ENCODE results near the gene ZP3. TPM values are rescaled to one million over a fixed set of nuclear protein-coding genes. Genes with fewer than 3 reads are reported as not detected.
A peak's percentile ranks its signal among the peaks of the same experiment; 100 is the strongest.
"Not testable (repeated sequence)": the region's sequence is repeated elsewhere in the genome, so short reads cannot be mapped to it uniquely, and the experiment has no call there.

Gene ZP3
- polyA plus RNA-seq, 3 donors from 2014 or later = 0.49 to 5.0 TPM; not detected in 1

- not testable (repeated sequence) for H3K27ac Mint-ChIP-seq; H3K9me3 Mint-ChIP-seq; H3K4me3 Mint-ChIP-seq; H3K4me1 Mint-ChIP-seq; H3K36me3 Mint-ChIP-seq; DNase-seq; H3K27me3 Mint-ChIP-seq (ENCODE audit: low read depth in 3 of 3)
These were observed 48.3 kb downstream of the ZP3 start for GRCh38 chr7:76473097-76473496.

- H3K4me1 Mint-ChIP-seq; DNase-seq; H3K4me3 Mint-ChIP-seq; H3K9me3 Mint-ChIP-seq; H3K27ac Mint-ChIP-seq; H3K27me3 Mint-ChIP-seq (ENCODE audit: low read depth in 3 of 3); H3K36me3 Mint-ChIP-seq: not testable (repeated sequence)
These were observed 51.5 kb downstream of the ZP3 start for GRCh38 chr7:76476280-76476679.

- H3K4me1 Mint-ChIP-seq; H3K27ac Mint-ChIP-seq; H3K27me3 Mint-ChIP-seq (ENCODE audit: low read depth in 3 of 3): not testable (repeated sequence)
These were observed 52.2 kb downstream of the ZP3 start for GRCh38 chr7:76476742-76477474.

GRCh38 chr7:76479628-76480027, 54.9 kb downstream of the ZP3 start:
- not testable (repeated sequence) for H3K4me3 Mint-ChIP-seq; H3K27me3 Mint-ChIP-seq (ENCODE audit: low read depth in 3 of 3); H3K36me3 Mint-ChIP-seq; H3K27ac Mint-ChIP-seq; H3K9me3 Mint-ChIP-seq; H3K4me1 Mint-ChIP-seq; DNase-seq

More at GRCh38 chr7:76476742-76477474, 52.2 kb downstream of the ZP3 start:
- not testable (repeated sequence) for H3K9me3 Mint-ChIP-seq, DNase-seq, H3K4me3 Mint-ChIP-seq, H3K36me3 Mint-ChIP-seq

GRCh38 chr7:76480403-76481253, 55.9 kb downstream of the ZP3 start:
- H3K27me3 Mint-ChIP-seq (ENCODE audit: low read depth in 3 of 3); H3K27ac Mint-ChIP-seq; H3K9me3 Mint-ChIP-seq; H3K4me1 Mint-ChIP-seq; DNase-seq; H3K36me3 Mint-ChIP-seq; H3K4me3 Mint-ChIP-seq: not testable (repeated sequence)

DNA sequence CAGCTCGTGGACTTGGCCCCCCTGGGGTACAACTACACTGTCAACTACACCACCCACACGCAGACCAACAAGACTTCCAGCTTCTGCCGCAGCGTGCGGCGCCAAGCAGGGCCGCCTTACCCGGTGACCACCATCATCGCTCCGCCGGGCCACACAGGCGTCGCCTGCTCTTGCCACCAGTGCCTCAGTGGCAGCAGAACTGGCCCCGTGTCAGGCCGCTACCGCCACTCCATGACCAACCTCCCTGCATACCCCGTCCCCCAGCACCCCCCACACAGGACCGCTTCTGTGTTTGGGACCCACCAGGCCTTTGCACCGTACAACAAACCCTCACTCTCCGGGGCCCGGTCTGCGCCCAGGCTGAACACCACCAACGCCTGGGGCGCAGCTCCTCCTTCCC, 57.9 kb downstream of the ZP3 start:
- not testable (repeated sequence) for H3K36me3 Mint-ChIP-seq; H3K27ac Mint-ChIP-seq; H3K4me1 Mint-ChIP-seq; H3K4me3 Mint-ChIP-seq; H3K9me3 Mint-ChIP-seq; DNase-seq; H3K27me3 Mint-ChIP-seq (ENCODE audit: low read depth in 3 of 3)

DNA sequence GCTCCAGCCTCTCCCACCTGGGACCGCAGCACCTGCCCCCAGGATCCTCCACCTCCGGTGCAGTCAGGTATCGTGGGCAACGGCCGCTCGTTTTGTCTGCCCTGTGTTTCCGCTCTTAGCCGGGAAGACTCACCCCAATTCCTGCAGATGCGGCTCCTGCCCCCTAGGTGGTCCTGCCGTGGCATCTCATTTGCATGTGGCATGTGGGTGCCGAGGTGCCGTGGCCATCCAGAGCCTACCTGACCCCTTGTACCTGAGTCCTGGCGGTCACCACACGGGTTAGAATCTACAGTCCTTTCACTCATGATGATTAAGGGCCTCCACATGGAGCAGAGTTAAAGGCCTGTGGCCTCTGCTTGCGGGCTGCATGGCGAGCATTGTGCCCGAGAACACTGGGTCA, 58.3 kb downstream of the ZP3 start:
- DNase-seq; H3K4me3 Mint-ChIP-seq; H3K4me1 Mint-ChIP-seq; H3K36me3 Mint-ChIP-seq; H3K9me3 Mint-ChIP-seq; H3K27me3 Mint-ChIP-seq (ENCODE audit: low read depth in 3 of 3); H3K27ac Mint-ChIP-seq: not testable (repeated sequence)

DNA sequence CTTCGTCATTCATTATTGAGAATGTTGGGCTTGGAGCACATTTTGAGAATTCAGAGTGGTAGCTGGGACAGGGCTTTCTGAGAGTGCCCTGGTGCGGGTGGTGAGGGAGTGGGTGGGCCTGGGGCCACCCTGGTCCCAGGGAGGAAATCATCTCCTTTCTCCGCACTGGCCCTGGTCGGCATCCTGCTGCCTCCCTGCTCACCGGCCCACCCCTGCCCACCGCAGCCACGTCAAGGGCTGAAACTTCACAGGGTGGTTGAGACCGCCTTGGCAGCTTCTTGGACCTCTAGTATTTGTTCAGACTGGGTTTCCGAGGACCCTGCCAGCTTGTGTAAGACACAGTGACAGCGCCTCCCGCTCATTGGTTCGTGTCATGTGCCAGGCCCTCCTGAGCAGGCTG, 59.7 kb downstream of the ZP3 start:
- H3K4me1 Mint-ChIP-seq; H3K9me3 Mint-ChIP-seq; H3K36me3 Mint-ChIP-seq; DNase-seq; H3K27ac Mint-ChIP-seq; H3K27me3 Mint-ChIP-seq (ENCODE audit: low read depth in 3 of 3); H3K4me3 Mint-ChIP-seq: not testable (repeated sequence)

- H3K36me3 Mint-ChIP-seq; H3K4me3 Mint-ChIP-seq; H3K27me3 Mint-ChIP-seq (ENCODE audit: low read depth in 3 of 3); H3K9me3 Mint-ChIP-seq; H3K4me1 Mint-ChIP-seq; H3K27ac Mint-ChIP-seq; DNase-seq: not testable (repeated sequence)
These were observed 61.3 kb downstream of the ZP3 start for GRCh38 chr7:76485822-76486610.

DNA sequence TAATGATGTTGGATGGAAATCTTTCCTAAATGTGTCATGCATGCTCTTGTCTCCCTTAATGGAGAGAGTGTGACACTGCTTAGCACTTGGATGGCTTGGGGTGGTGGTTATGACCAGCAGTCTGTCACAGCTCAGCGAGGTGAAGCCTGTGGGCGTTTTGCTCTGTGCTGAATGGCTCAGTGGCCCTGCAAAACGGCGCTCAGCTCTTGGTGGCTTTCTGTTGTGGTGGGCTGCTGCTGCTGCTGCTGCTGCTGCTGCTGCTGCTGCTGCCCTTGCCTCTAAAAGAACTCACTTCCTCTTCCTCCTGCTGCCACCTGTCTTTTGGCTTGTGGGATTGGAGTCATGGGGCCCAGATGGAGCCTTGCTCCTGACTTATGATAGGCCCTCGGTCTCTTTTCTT, 61.9 kb downstream of the ZP3 start:
- peak overlapping the region in 3 of 5 donors; percentile 29 to 58 (median 33) for H3K4me3 Mint-ChIP-seq

DNA sequence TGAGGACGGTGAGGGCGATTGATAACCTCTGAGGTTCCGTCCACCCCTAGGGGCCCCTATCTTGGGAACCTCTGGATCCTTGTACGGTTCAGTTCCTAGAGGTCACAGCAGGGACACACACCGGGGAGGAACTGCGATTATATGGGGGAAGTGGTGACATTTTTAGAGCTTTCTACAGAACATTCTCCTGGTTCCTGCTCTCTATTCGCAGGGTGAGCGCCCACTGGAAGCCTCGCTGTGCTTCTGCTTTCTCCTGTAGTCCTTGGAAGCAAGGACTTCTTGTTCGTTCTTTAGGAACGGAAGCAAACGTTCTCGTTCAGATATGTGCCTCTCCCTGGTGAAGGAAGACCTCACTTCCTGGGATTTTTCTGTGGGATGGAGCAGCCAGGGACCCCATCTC, 63.2 kb downstream of the ZP3 start:
- not testable (repeated sequence) for H3K36me3 Mint-ChIP-seq; H3K27me3 Mint-ChIP-seq (ENCODE audit: low read depth in 3 of 3); H3K9me3 Mint-ChIP-seq; H3K27ac Mint-ChIP-seq; H3K4me3 Mint-ChIP-seq; H3K4me1 Mint-ChIP-seq; DNase-seq

More for the DNA sequence above, 61.9 kb downstream of the ZP3 start:
- H3K27me3 Mint-ChIP-seq (ENCODE audit: low read depth in 3 of 3); H3K36me3 Mint-ChIP-seq; H3K9me3 Mint-ChIP-seq; H3K4me1 Mint-ChIP-seq: not testable (repeated sequence)
- H3K27ac Mint-ChIP-seq = peak overlapping the region; percentile 45 to 80 (median 58)
- DNase-seq = peak; percentile 22 to 48 (median 48)
